IgD-negative memory B cell (primary cell): ENCODE measurements around the gene ZC3H12A. TPM values are rescaled to one million over a fixed set of nuclear protein-coding genes. Genes with fewer than 3 reads are reported as not detected.
"Not testable (repeated sequence)": the region's sequence is repeated elsewhere in the genome, so short reads cannot be mapped to it uniquely, and the experiment has no call there.

ENCODE experiments used
- H3K27ac Mint-ChIP-seq, 3 donors: one replicate each; pipeline ENCODE4 v1.8.0; 2020 to 2022; ENCODE audit warnings: mild to moderate bottlenecking in 3 of 3, mixed read lengths in 3 of 3, moderate library complexity in 1 of 3
- H3K27me3 Mint-ChIP-seq: one replicate; pipeline ENCODE4 v1.8.0; 2021; ENCODE audit warnings: mixed read lengths
- H3K36me3 Mint-ChIP-seq: one replicate; pipeline ENCODE4 v1.8.0; 2020; ENCODE audit warnings: mild to moderate bottlenecking, mixed read lengths
- H3K4me1 Mint-ChIP-seq, 3 donors: one replicate each; pipeline ENCODE4 v1.8.0; 2020 to 2022; ENCODE audit warnings: mixed read lengths in 3 of 3, mild to moderate bottlenecking in 1 of 3
- H3K4me3 Mint-ChIP-seq, 4 donors: one replicate each; pipeline ENCODE4 v1.8.0; 2020 to 2022; ENCODE audit warnings: mild to moderate bottlenecking in 4 of 4, mixed read lengths in 4 of 4, moderate library complexity in 3 of 4
- H3K9me3 Mint-ChIP-seq, 3 donors: one replicate each; pipeline ENCODE4 v1.8.0; 2020 to 2021; ENCODE audit warnings: mixed read lengths in 3 of 3, mild to moderate bottlenecking in 1 of 3
- polyA plus RNA-seq: library from polyadenylated mRNA; unstranded; fragments of 300-500 nt; fragmentation: Illumina TruSeq; gene quantifications from one replicate; pipeline ENCODE4 v1.2.3, GENCODE V29; 2021

Gene ZC3H12A
- polyA plus RNA-seq, 1 donor from 2014 or later, result 20.6 TPM

GRCh38 chr1:37518241-37518640 is 43.9 kb downstream of the ZC3H12A start:
- H3K9me3 Mint-ChIP-seq, H3K27me3 Mint-ChIP-seq, H3K36me3 Mint-ChIP-seq: not testable (repeated sequence)
- peak overlapping the region in 1 of 3 donors; percentile 25 for H3K27ac Mint-ChIP-seq
- peak overlapping the region in 1 of 4 donors; percentile 86 for H3K4me3 Mint-ChIP-seq
- H3K4me1 Mint-ChIP-seq, result peaks cover 12 to 22% (median 16%) of the 10 kb centered on the region in 3 donors

DNA sequence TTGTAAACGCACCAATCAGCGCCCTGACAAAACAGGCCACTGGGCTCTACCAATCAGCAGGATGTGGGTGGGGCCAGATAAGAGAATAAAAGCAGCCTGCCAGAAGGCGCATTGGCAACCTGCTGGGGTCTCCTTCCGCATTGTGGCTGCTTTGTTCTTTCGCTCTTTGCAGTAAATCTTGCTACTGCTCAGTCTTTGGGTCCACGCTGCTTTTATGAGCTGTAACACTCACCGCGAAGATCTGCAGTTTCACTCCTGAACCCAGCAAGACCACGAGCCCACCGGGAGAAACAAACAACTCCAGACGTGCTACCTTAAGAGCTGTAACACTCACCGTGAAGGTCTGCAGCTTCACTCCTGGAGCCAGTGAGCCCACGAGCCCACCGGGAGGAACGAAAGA is 44.5 kb downstream of the ZC3H12A start:
- not testable (repeated sequence) for H3K36me3 Mint-ChIP-seq, H3K27me3 Mint-ChIP-seq, H3K9me3 Mint-ChIP-seq
- Mint-ChIP-seq H3K4me1 (peaks cover 7 to 19% (median 11%) of the 10 kb centered on the region in 3 donors), H3K27ac (peak overlapping the region in 1 of 3 donors; percentile 25), H3K4me3 (peak overlapping the region; percentile 70 to 86 (median 78))

DNA sequence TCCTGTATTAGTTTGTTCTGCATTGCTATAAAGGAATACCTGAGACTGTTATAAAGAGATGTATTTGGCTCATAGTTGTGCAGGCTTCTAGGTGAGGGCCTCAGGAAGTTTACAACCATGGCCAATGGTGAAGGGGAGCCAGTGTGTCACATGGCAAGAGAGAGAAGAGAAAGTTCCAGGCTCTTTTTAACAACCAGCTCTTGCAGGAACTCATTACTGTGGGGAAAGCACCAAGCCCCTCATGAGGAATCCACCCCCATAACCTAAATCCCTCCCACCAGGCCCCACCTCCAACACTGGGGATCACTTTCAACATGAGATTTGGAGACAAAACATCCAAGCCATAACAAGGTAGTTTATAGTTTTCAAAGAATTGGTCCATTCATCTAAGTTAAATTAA is 45.2 kb downstream of the ZC3H12A start:
- H3K27me3 Mint-ChIP-seq, result peaks cover 2% of the 10 kb centered on the region
- peak overlapping the region in 2 of 4 donors; percentile 83 to 86 for H3K4me3 Mint-ChIP-seq

GRCh38 chr1:37529888-37530287 is 55.5 kb downstream of the ZC3H12A start:
- H3K4me3 Mint-ChIP-seq, H3K27me3 Mint-ChIP-seq, H3K4me1 Mint-ChIP-seq, H3K9me3 Mint-ChIP-seq, H3K36me3 Mint-ChIP-seq: not testable (repeated sequence)
- H3K27ac Mint-ChIP-seq, result peak overlapping the region in 1 of 3 donors; percentile 62

More for the DNA sequence above, 45.2 kb downstream of the ZC3H12A start:
- no peaks in the 10 kb centered on the region for H3K9me3 Mint-ChIP-seq
- peak overlapping the region in 1 of 3 donors; percentile 25 for H3K27ac Mint-ChIP-seq
- H3K4me1 Mint-ChIP-seq, result peaks cover 7 to 19% (median 9%) of the 10 kb centered on the region in 3 donors
- H3K36me3 Mint-ChIP-seq, result peaks cover 2% of the 10 kb centered on the region

DNA sequence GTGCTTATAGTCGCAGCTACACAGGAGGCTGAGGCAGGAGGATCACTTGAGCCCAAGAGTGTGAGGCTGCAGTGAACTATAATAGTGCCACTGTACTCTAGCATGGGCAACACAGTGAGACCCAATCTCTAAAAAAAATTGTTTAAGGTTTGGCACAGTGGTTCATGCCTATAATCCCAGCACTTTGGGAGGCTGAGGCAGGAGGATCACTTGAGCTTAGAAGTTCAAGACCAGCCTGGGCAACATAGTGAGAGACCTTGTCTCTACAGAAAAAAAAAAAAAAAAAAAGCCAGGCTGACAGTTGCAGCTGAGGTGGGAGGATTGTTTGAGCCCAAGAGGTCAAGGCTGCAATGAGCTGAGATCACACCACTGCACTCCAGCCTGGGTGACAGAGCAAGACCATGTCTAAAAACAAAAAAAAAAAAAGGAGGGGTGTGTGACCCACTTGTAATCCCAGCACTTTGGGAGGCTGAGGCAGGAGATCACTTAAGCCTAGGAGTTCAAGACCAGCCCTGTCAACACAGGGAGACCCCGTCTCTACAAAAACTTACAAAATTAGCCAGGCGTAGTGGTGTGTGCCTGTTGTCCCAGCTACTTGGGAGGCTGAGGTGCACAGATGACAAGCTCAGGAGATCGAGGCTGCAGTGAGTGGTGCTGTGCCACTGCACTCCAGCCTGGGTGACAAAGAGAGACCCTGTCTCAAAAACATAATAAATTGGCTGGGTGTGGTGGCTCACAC is 58.2 kb downstream of the ZC3H12A start:
- H3K27ac Mint-ChIP-seq, result peak overlapping the region in 1 of 3 donors; percentile 47
- H3K27me3 Mint-ChIP-seq, H3K4me3 Mint-ChIP-seq, H3K9me3 Mint-ChIP-seq, H3K36me3 Mint-ChIP-seq, H3K4me1 Mint-ChIP-seq: not testable (repeated sequence)

GRCh38 chr1:37533317-37534093 is 59.1 kb downstream of the ZC3H12A start:
- Mint-ChIP-seq H3K27me3 (no peaks in the 10 kb centered on the region), H3K36me3 (peaks cover 5% of the 10 kb centered on the region), H3K4me1 (peaks cover 0 to 2% (median 1%) of the 10 kb centered on the region in 3 donors), H3K27ac (no peak overlapping the region), H3K4me3 (no peak overlapping the region), H3K9me3 (no peaks in the 10 kb centered on the region)

Other genes starting within 250 kb of the ZC3H12A start
- gene MEAF6, start 40.2 kb downstream of the ZC3H12A start, polyA plus RNA-seq, result 151 TPM
- gene SNIP1, start 79.7 kb downstream of the ZC3H12A start, polyA plus RNA-seq, result 7.3 TPM
- gene DNALI1, start 82.4 kb downstream of the ZC3H12A start, polyA plus RNA-seq, result not detected
- 64.4 TPM for gene GNL2, start 121.4 kb downstream of the ZC3H12A start, polyA plus RNA-seq
- gene RSPO1, start 160.3 kb downstream of the ZC3H12A start, polyA plus RNA-seq, result not detected
- gene CDCA8, start 217.9 kb downstream of the ZC3H12A start, polyA plus RNA-seq, result 1.4 TPM